ENCODE results near the gene SMC1B. TPM values are rescaled to one million over a fixed set of nuclear protein-coding genes. Genes with fewer than 3 reads are reported as not detected.
"Not testable (repeated sequence)": the region's sequence is repeated elsewhere in the genome, so short reads cannot be mapped to it uniquely, and the experiment has no call there.

The SMC1B gene
- total RNA-seq, 1 donor from 2014 or later: not detected

GRCh38 chr22:45452565-45453379 is 39.4 kb upstream of the SMC1B start:
- Mint-ChIP-seq H3K9me3 (ENCODE audit: low read depth) (no peaks in the 10 kb centered on the region), H3K27me3 (peaks cover 17% of the 10 kb centered on the region), H3K4me1 (ENCODE audit: low read depth) (no peaks in the 10 kb centered on the region), H3K27ac (no peak overlapping the region), H3K36me3 (ENCODE audit: insufficient read depth) (no peaks in the 10 kb centered on the region), H3K4me3 (ENCODE audit: low read depth) (no peak overlapping the region)
- no peak for DNase-seq (ENCODE audit: low spot score, unreplicated experiment)
- TF ChIP-seq CTCF (IDR thresholded peaks at IDR 0.05; ENCODE audit: unreplicated experiment): no peak

GRCh38 chr22:45451972-45452371 is 38.6 kb upstream of the SMC1B start:
- no peak for DNase-seq (ENCODE audit: low spot score, unreplicated experiment)
- H3K27ac Mint-ChIP-seq: no peak overlapping the region
- H3K27me3 Mint-ChIP-seq: peaks cover 14% of the 10 kb centered on the region
- H3K36me3 Mint-ChIP-seq (ENCODE audit: insufficient read depth): no peaks in the 10 kb centered on the region
- H3K4me3 Mint-ChIP-seq (ENCODE audit: low read depth): no peak overlapping the region
- no peaks in the 10 kb centered on the region for H3K4me1 Mint-ChIP-seq (ENCODE audit: low read depth)
- no peaks in the 10 kb centered on the region for H3K9me3 Mint-ChIP-seq (ENCODE audit: low read depth)
- no peak for TF ChIP-seq CTCF (IDR thresholded peaks at IDR 0.05; ENCODE audit: unreplicated experiment)

GRCh38 chr22:45450921-45451651 is 37.7 kb upstream of the SMC1B start:
- H3K36me3 Mint-ChIP-seq (ENCODE audit: insufficient read depth): no peaks in the 10 kb centered on the region
- no peaks in the 10 kb centered on the region for H3K4me1 Mint-ChIP-seq (ENCODE audit: low read depth)

GRCh38 chr22:45450101-45450785 is 36.8 kb upstream of the SMC1B start:
- H3K36me3 Mint-ChIP-seq (ENCODE audit: insufficient read depth): no peaks in the 10 kb centered on the region
- no peaks in the 10 kb centered on the region for H3K9me3 Mint-ChIP-seq (ENCODE audit: low read depth)
- TF ChIP-seq CTCF (IDR thresholded peaks at IDR 0.05; ENCODE audit: unreplicated experiment): no peak

More at GRCh38 chr22:45450921-45451651, 37.7 kb upstream of the SMC1B start:
- TF ChIP-seq CTCF (IDR thresholded peaks at IDR 0.05; ENCODE audit: unreplicated experiment): no peak
- no peaks in the 10 kb centered on the region for H3K9me3 Mint-ChIP-seq (ENCODE audit: low read depth)
- peaks cover 15% of the 10 kb centered on the region for H3K27me3 Mint-ChIP-seq
- H3K27ac Mint-ChIP-seq: no peak overlapping the region
- no peak overlapping the region for H3K4me3 Mint-ChIP-seq (ENCODE audit: low read depth)
- no peak for DNase-seq (ENCODE audit: low spot score, unreplicated experiment)

GRCh38 chr22:45449442-45449841 is 36.0 kb upstream of the SMC1B start:
- DNase-seq (ENCODE audit: low spot score, unreplicated experiment); H3K36me3 Mint-ChIP-seq (ENCODE audit: insufficient read depth); H3K9me3 Mint-ChIP-seq (ENCODE audit: low read depth); H3K4me3 Mint-ChIP-seq (ENCODE audit: low read depth); H3K27ac Mint-ChIP-seq; H3K4me1 Mint-ChIP-seq (ENCODE audit: low read depth): not testable (repeated sequence)
- peaks cover 12% of the 10 kb centered on the region for H3K27me3 Mint-ChIP-seq

More at GRCh38 chr22:45450101-45450785, 36.8 kb upstream of the SMC1B start:
- Mint-ChIP-seq H3K27ac (no peak overlapping the region), H3K4me1 (ENCODE audit: low read depth) (no peaks in the 10 kb centered on the region), H3K4me3 (ENCODE audit: low read depth) (no peak overlapping the region), H3K27me3 (peaks cover 17% of the 10 kb centered on the region)
- no peak for DNase-seq (ENCODE audit: low spot score, unreplicated experiment)
